Measurements from ENCODE around the gene LETM1.

Gene LETM1

GRCh38 chr4:1783970-1784369 is 72.0 kb downstream of the LETM1 start:
- in situ Hi-C loops (cut with HindIII; ENCODE audit: low sequenced_read_pairs) = no loop called here
- no peak overlapping the region for H3K4me3 ChIP-seq (ENCODE audit: low read depth, low read length)
- no peak for DNase-seq (ENCODE audit: low read depth, low spot score)
- no peak for TF ChIP-seq CTCF (IDR thresholded peaks at IDR 0.05; ENCODE audit: low read depth, low read length)

GRCh38 chr4:1783015-1783414 is 72.9 kb downstream of the LETM1 start:
- TF ChIP-seq CTCF (IDR thresholded peaks at IDR 0.05; ENCODE audit: low read depth, low read length) = no peak
- no peak overlapping the region for H3K4me3 ChIP-seq (ENCODE audit: low read depth, low read length)
- DNase-seq (ENCODE audit: low read depth, low spot score) = no peak
- in situ Hi-C loops (cut with HindIII; ENCODE audit: low sequenced_read_pairs) = no loop called here

- in situ Hi-C loops (cut with HindIII; ENCODE audit: low sequenced_read_pairs) = no loop called here
- no peak for TF ChIP-seq CTCF (IDR thresholded peaks at IDR 0.05; ENCODE audit: low read depth, low read length)
- DNase-seq (ENCODE audit: low read depth, low spot score) = no peak
- H3K4me3 ChIP-seq (ENCODE audit: low read depth, low read length) = no peak overlapping the region
Observed at GRCh38 chr4:1780435-1780834, 75.5 kb downstream of the LETM1 start.

GRCh38 chr4:1779588-1780382 is 76.2 kb downstream of the LETM1 start:
- no peak for DNase-seq (ENCODE audit: low read depth, low spot score)
- H3K4me3 ChIP-seq (ENCODE audit: low read depth, low read length) = no peak overlapping the region
- in situ Hi-C loops (cut with HindIII; ENCODE audit: low sequenced_read_pairs) = no loop called here
- TF ChIP-seq CTCF (IDR thresholded peaks at IDR 0.05; ENCODE audit: low read depth, low read length) = no peak

- no peak for DNase-seq (ENCODE audit: low read depth, low spot score)
- no peak overlapping the region for H3K4me3 ChIP-seq (ENCODE audit: low read depth, low read length)
- no peak for TF ChIP-seq CTCF (IDR thresholded peaks at IDR 0.05; ENCODE audit: low read depth, low read length)
- in situ Hi-C loops (cut with HindIII; ENCODE audit: low sequenced_read_pairs) = no loop called here
Observed at GRCh38 chr4:1778642-1779392, 77.1 kb downstream of the LETM1 start.

GRCh38 chr4:1777822-1778641 is 77.9 kb downstream of the LETM1 start:
- no peak for TF ChIP-seq CTCF (IDR thresholded peaks at IDR 0.05; ENCODE audit: low read depth, low read length)
- in situ Hi-C loops (cut with HindIII; ENCODE audit: low sequenced_read_pairs) = no loop called here
- peak; percentile 5 for DNase-seq (ENCODE audit: low read depth, low spot score)
- H3K4me3 ChIP-seq (ENCODE audit: low read depth, low read length) = no peak overlapping the region

Data from astrocyte of the spinal cord (primary cell).